ENCODE data around the gene C4BPB.

Gene C4BPB

GRCh38 chr1:207081806-207082205 is 6.9 kb upstream of the C4BPB start:
- Histone ChIP-seq H3K4me3 (no peak overlapping the region), H3K27me3 (ENCODE audit: low read depth) (no peaks in the 10 kb centered on the region), H3K9me3 (no peaks in the 10 kb centered on the region), H3K4me1 (peaks cover 7% of the 10 kb centered on the region), H3K36me3 (replicated peaks) (no peaks in the 10 kb centered on the region)
- in situ Hi-C loops (cut with MboI; ENCODE audit: low sequenced_read_pairs) = loop anchor here (25.0 kb wide), 1 partner anchor 330 kb away; no protein-coding TSS in a partner anchor
- no peak for DNase-seq (ENCODE audit: low spot score in 2 of 2)

GRCh38 chr1:207084232-207084631 is 4.4 kb upstream of the C4BPB start:
- Histone ChIP-seq H3K36me3 (replicated peaks) (no peaks in the 10 kb centered on the region), H3K27me3 (ENCODE audit: low read depth) (no peaks in the 10 kb centered on the region), H3K4me3 (no peak overlapping the region), H3K9me3 (no peaks in the 10 kb centered on the region), H3K4me1 (peaks cover 7% of the 10 kb centered on the region)
- in situ Hi-C loops (cut with MboI; ENCODE audit: low sequenced_read_pairs) = loop anchor here (25.0 kb wide), 1 partner anchor 328 kb away; no protein-coding TSS in a partner anchor
- no peak for DNase-seq (ENCODE audit: low spot score in 2 of 2)

GRCh38 chr1:207084701-207085180 is 3.9 kb upstream of the C4BPB start:
- no peaks in the 10 kb centered on the region for H3K9me3 ChIP-seq
- DNase-seq (ENCODE audit: low spot score in 2 of 2) = peak; percentile 67 to 76
- H3K36me3 ChIP-seq (replicated peaks) = no peaks in the 10 kb centered on the region
- H3K27me3 ChIP-seq (ENCODE audit: low read depth) = no peaks in the 10 kb centered on the region
- in situ Hi-C loops (cut with MboI; ENCODE audit: low sequenced_read_pairs) = loop anchor here (25.0 kb wide), 1 partner anchor 328 kb away; no protein-coding TSS in a partner anchor
- peaks cover 7% of the 10 kb centered on the region for H3K4me1 ChIP-seq
- H3K4me3 ChIP-seq = no peak overlapping the region

- no peaks in the 10 kb centered on the region for H3K36me3 ChIP-seq (replicated peaks)
- in situ Hi-C loops (cut with MboI; ENCODE audit: low sequenced_read_pairs) = loop anchor here (25.0 kb wide), 1 partner anchor 326 kb away; no protein-coding TSS in a partner anchor
- H3K27me3 ChIP-seq (ENCODE audit: low read depth) = no peaks in the 10 kb centered on the region
- H3K4me3 ChIP-seq = no peak overlapping the region
- H3K9me3 ChIP-seq = no peaks in the 10 kb centered on the region
- H3K4me1 ChIP-seq = peaks cover 7% of the 10 kb centered on the region
- DNase-seq (ENCODE audit: low spot score in 2 of 2) = no peak
Observed at GRCh38 chr1:207085887-207086286, 2.8 kb upstream of the C4BPB start.

GRCh38 chr1:207088161-207088560 is 499 bp upstream of the C4BPB start:
- Histone ChIP-seq H3K4me3 (no peak overlapping the region), H3K36me3 (replicated peaks) (no peaks in the 10 kb centered on the region), H3K9me3 (no peaks in the 10 kb centered on the region), H3K4me1 (peaks cover 7% of the 10 kb centered on the region), H3K27me3 (ENCODE audit: low read depth) (no peaks in the 10 kb centered on the region; the same call in 1 of the 2 replicates)
- in situ Hi-C loops (cut with MboI; ENCODE audit: low sequenced_read_pairs) = loop anchor here (25.0 kb wide), 1 partner anchor 324 kb away; no protein-coding TSS in a partner anchor
- no peak for DNase-seq (ENCODE audit: low spot score in 2 of 2)

GRCh38 chr1:207089627-207090355 is 1.1 kb downstream of the C4BPB start:
- peaks cover 3% of the 10 kb centered on the region for H3K4me1 ChIP-seq
- H3K9me3 ChIP-seq = no peaks in the 10 kb centered on the region
- H3K36me3 ChIP-seq (replicated peaks) = no peaks in the 10 kb centered on the region
- DNase-seq (ENCODE audit: low spot score in 2 of 2) = no peak
- in situ Hi-C loops (cut with MboI; ENCODE audit: low sequenced_read_pairs) = loop anchor here (25.0 kb wide), 1 partner anchor 323 kb away; no protein-coding TSS in a partner anchor
- no peak overlapping the region for H3K4me3 ChIP-seq
- no peaks in the 10 kb centered on the region; the same call in 1 of the 2 replicates for H3K27me3 ChIP-seq (ENCODE audit: low read depth)

GRCh38 chr1:207091200-207091908 is 2.7 kb downstream of the C4BPB start:
- no peaks in the 10 kb centered on the region for H3K36me3 ChIP-seq (replicated peaks)
- H3K4me3 ChIP-seq = no peak overlapping the region
- in situ Hi-C loops (cut with MboI; ENCODE audit: low sequenced_read_pairs) = loop anchor here (25.0 kb wide), 1 partner anchor 321 kb away; no protein-coding TSS in a partner anchor
- H3K4me1 ChIP-seq = no peaks in the 10 kb centered on the region; the same call in none of the 2 replicates
- no peak for DNase-seq (ENCODE audit: low spot score in 2 of 2)
- H3K9me3 ChIP-seq = no peaks in the 10 kb centered on the region
- H3K27me3 ChIP-seq (ENCODE audit: low read depth) = no peaks in the 10 kb centered on the region; the same call in 1 of the 2 replicates

GRCh38 chr1:207093944-207094343 is 5.3 kb downstream of the C4BPB start:
- no peaks in the 10 kb centered on the region; the same call in 1 of the 2 replicates for H3K4me1 ChIP-seq
- no peaks in the 10 kb centered on the region for H3K9me3 ChIP-seq
- DNase-seq (ENCODE audit: low spot score in 2 of 2) = no peak
- no peaks in the 10 kb centered on the region; the same call in 1 of the 2 replicates for H3K27me3 ChIP-seq (ENCODE audit: low read depth)
- H3K36me3 ChIP-seq (replicated peaks) = no peaks in the 10 kb centered on the region
- no peak overlapping the region for H3K4me3 ChIP-seq
- in situ Hi-C loops (cut with MboI; ENCODE audit: low sequenced_read_pairs) = loop anchor here (25.0 kb wide), 1 partner anchor 318 kb away; no protein-coding TSS in a partner anchor

- Histone ChIP-seq H3K36me3 (replicated peaks) (no peaks in the 10 kb centered on the region), H3K27me3 (ENCODE audit: low read depth) (no peaks in the 10 kb centered on the region; the same call in 1 of the 2 replicates), H3K4me3 (no peak overlapping the region), H3K4me1 (no peaks in the 10 kb centered on the region), H3K9me3 (no peaks in the 10 kb centered on the region; the same call in 1 of the 2 replicates)
- in situ Hi-C loops (cut with MboI; ENCODE audit: low sequenced_read_pairs) = loop anchor here (25.0 kb wide), 1 partner anchor 314 kb away; no protein-coding TSS in a partner anchor
- DNase-seq (ENCODE audit: low spot score in 2 of 2) = no peak
Observed at GRCh38 chr1:207097871-207098324, 9.2 kb downstream of the C4BPB start.

GRCh38 chr1:207101720-207102119 is 13.1 kb downstream of the C4BPB start:
- Histone ChIP-seq H3K9me3 (no peaks in the 10 kb centered on the region; the same call in 1 of the 2 replicates), H3K4me1 (no peaks in the 10 kb centered on the region), H3K36me3 (replicated peaks) (no peaks in the 10 kb centered on the region), H3K27me3 (ENCODE audit: low read depth) (no peaks in the 10 kb centered on the region; the same call in 1 of the 2 replicates), H3K4me3 (no peak overlapping the region)
- in situ Hi-C loops (cut with MboI; ENCODE audit: low sequenced_read_pairs) = no loop called here
- no peak for DNase-seq (ENCODE audit: low spot score in 2 of 2)

- Histone ChIP-seq H3K9me3 (no peaks in the 10 kb centered on the region; the same call in 1 of the 2 replicates), H3K4me1 (no peaks in the 10 kb centered on the region), H3K4me3 (no peak overlapping the region), H3K36me3 (replicated peaks) (no peaks in the 10 kb centered on the region), H3K27me3 (ENCODE audit: low read depth) (no peaks in the 10 kb centered on the region; the same call in 1 of the 2 replicates)
- in situ Hi-C loops (cut with MboI; ENCODE audit: low sequenced_read_pairs) = no loop called here
- DNase-seq (ENCODE audit: low spot score in 2 of 2) = no peak
Observed at GRCh38 chr1:207102146-207102545, 13.5 kb downstream of the C4BPB start.

GRCh38 chr1:207102659-207103058 is 14.0 kb downstream of the C4BPB start:
- in situ Hi-C loops (cut with MboI; ENCODE audit: low sequenced_read_pairs) = no loop called here
- Histone ChIP-seq H3K4me1 (no peaks in the 10 kb centered on the region), H3K4me3 (no peak overlapping the region), H3K36me3 (replicated peaks) (no peaks in the 10 kb centered on the region), H3K27me3 (ENCODE audit: low read depth) (no peaks in the 10 kb centered on the region; the same call in 1 of the 2 replicates), H3K9me3 (no peaks in the 10 kb centered on the region; the same call in 1 of the 2 replicates)
- DNase-seq (ENCODE audit: low spot score in 2 of 2) = no peak

GRCh38 chr1:207103892-207104373 is 15.3 kb downstream of the C4BPB start, which contains the start of gene C4BPA:
Gene C4BPA, plus strand, starts transcription at chr1:207104233. Its CDS starts 8,793 bp downstream, at chr1:207113026.
- H3K36me3 ChIP-seq (replicated peaks) = no peaks in the 10 kb centered on the region
- H3K4me1 ChIP-seq = no peaks in the 10 kb centered on the region
- no peaks in the 10 kb centered on the region; the same call in 1 of the 2 replicates for H3K9me3 ChIP-seq
- in situ Hi-C loops (cut with MboI; ENCODE audit: low sequenced_read_pairs) = no loop called here
- no peak within 1 kb of the TSS for H3K4me3 ChIP-seq
- H3K27me3 ChIP-seq (ENCODE audit: low read depth) = no peaks in the 10 kb centered on the region; the same call in 1 of the 2 replicates
- DNase-seq (ENCODE audit: low spot score in 2 of 2) = no peak
